Progenitor cell of endocrine pancreas (in vitro differentiated cells): ENCODE data around the gene SDC4. TPM values are rescaled to one million over a fixed set of nuclear protein-coding genes. Genes with fewer than 3 reads are reported as not detected.

Experiments
- DNase-seq: peaks from one replicate; pipeline ENCODE4 v3.0.0; 2021; ENCODE audit warnings: low spot score; ENCODE audit not compliant: unreplicated experiment
- H3K27ac Mint-ChIP-seq: 2 replicates; pipeline ENCODE4 v1.8.0; 2021; ENCODE audit warnings: mild to moderate bottlenecking, moderate library complexity, mixed read lengths
- H3K27me3 Mint-ChIP-seq: 2 replicates; pipeline ENCODE4 v1.8.0; 2021; ENCODE audit warnings: mixed read lengths
- H3K36me3 Mint-ChIP-seq: 2 replicates; pipeline ENCODE4 v1.8.0; 2022; ENCODE audit warnings: mixed read lengths; ENCODE audit not compliant: insufficient read depth
- H3K4me1 Mint-ChIP-seq: 2 replicates; pipeline ENCODE4 v1.8.0; 2021; ENCODE audit warnings: low read depth, mixed read lengths
- H3K4me3 Mint-ChIP-seq: 2 replicates; pipeline ENCODE4 v1.8.0; 2021; ENCODE audit warnings: low read depth, mild to moderate bottlenecking, moderate library complexity, mixed read lengths
- H3K9me3 Mint-ChIP-seq: 2 replicates; pipeline ENCODE4 v1.8.0; 2021; ENCODE audit warnings: low read depth, mixed read lengths
- CTCF ChIP-seq: fragments of 200-600 bp; sonication (generic); IDR thresholded peaks from one replicate; pipeline ENCODE4 v1.5.0; 2021; ENCODE audit warnings: antibody characterized with exemption, mild to moderate bottlenecking; ENCODE audit not compliant: unreplicated experiment
- total RNA-seq: library from RNA; stranded (reverse); gene quantifications from 2 replicates; pipeline ENCODE4 v1.2.1, GENCODE V29; 2021

SDC4 gene
- total RNA-seq, 1 donor from 2014 or later, result 121 TPM

GRCh38 chr20:45320948-45321595 is 27.2 kb downstream of the SDC4 start:
- no peak for DNase-seq
- Mint-ChIP-seq H3K36me3 (peaks cover 1% of the 10 kb centered on the region), H3K4me1 (peaks cover 6% of the 10 kb centered on the region), H3K27ac (no peak overlapping the region), H3K9me3 (no peaks in the 10 kb centered on the region), H3K27me3 (peaks cover 13% of the 10 kb centered on the region), H3K4me3 (no peak overlapping the region)
- TF ChIP-seq CTCF, result no peak

- Mint-ChIP-seq H3K9me3 (no peaks in the 10 kb centered on the region), H3K27me3 (peaks cover 18% of the 10 kb centered on the region), H3K4me3 (no peak overlapping the region), H3K4me1 (no peaks in the 10 kb centered on the region), H3K36me3 (no peaks in the 10 kb centered on the region), H3K27ac (no peak overlapping the region)
- no peak for DNase-seq
- no peak for TF ChIP-seq CTCF
Measured at GRCh38 chr20:45318948-45319347, 29.3 kb downstream of the SDC4 start.

GRCh38 chr20:45318386-45318939 is 29.8 kb downstream of the SDC4 start:
- no peak for DNase-seq
- Mint-ChIP-seq H3K9me3 (no peaks in the 10 kb centered on the region), H3K27ac (no peak overlapping the region), H3K4me3 (no peak overlapping the region), H3K36me3 (no peaks in the 10 kb centered on the region), H3K27me3 (peaks cover 23% of the 10 kb centered on the region), H3K4me1 (no peaks in the 10 kb centered on the region)
- TF ChIP-seq CTCF, result no peak

GRCh38 chr20:45317826-45318225 is 30.4 kb downstream of the SDC4 start:
- Mint-ChIP-seq H3K4me1 (no peaks in the 10 kb centered on the region), H3K9me3 (no peaks in the 10 kb centered on the region), H3K27me3 (peaks cover 24% of the 10 kb centered on the region), H3K36me3 (no peaks in the 10 kb centered on the region), H3K4me3 (no peak overlapping the region), H3K27ac (no peak overlapping the region)
- no peak for DNase-seq
- TF ChIP-seq CTCF, result no peak

GRCh38 chr20:45316150-45317080 is 31.8 kb downstream of the SDC4 start:
- Mint-ChIP-seq H3K27ac (no peak overlapping the region), H3K4me1 (no peaks in the 10 kb centered on the region)
- TF ChIP-seq CTCF, result no peak

More at GRCh38 chr20:45316150-45317080, 31.8 kb downstream of the SDC4 start:
- H3K36me3 Mint-ChIP-seq, result no peaks in the 10 kb centered on the region
- H3K27me3 Mint-ChIP-seq, result peaks cover 30% of the 10 kb centered on the region
- no peak overlapping the region for H3K4me3 Mint-ChIP-seq
- no peaks in the 10 kb centered on the region for H3K9me3 Mint-ChIP-seq
- no peak for DNase-seq
